ENCODE measurements around the gene DPYD. TPM values are rescaled to one million over a fixed set of nuclear protein-coding genes. Genes with fewer than 3 reads are reported as not detected.

Gene DPYD
- total and polyA plus RNA-seq, 7 donors = 2.5 to 7.3 (median 5.1) TPM

- no peak overlapping the region for H3K4me3 ChIP-seq
- no peaks in the 10 kb centered on the region for H3K27me3 ChIP-seq (ENCODE audit: insufficient read depth in 3 of 3, low read length in 2 of 3)
- no peaks in the 10 kb centered on the region for H3K9me3 ChIP-seq
- DNase-seq = no peak
- H3K4me1 ChIP-seq = peaks cover 13% of the 10 kb centered on the region
- H3K36me3 ChIP-seq (ENCODE audit: insufficient read depth in 1 of 2, low read depth in 1 of 2) = no peaks in the 10 kb centered on the region
- intact Hi-C loops (cut with DNase I) = no loop called here
- ATAC-seq = no peak
- no peak overlapping the region for H3K27ac ChIP-seq
- TF ChIP-seq CTCF (IDR thresholded peaks at IDR 0.05) = no peak
- WGBS, 3 donors = 25 to 45% (median 25%) methylated on average over 2 of the region's 2 CpGs
These were observed 133.6 kb downstream of the DPYD start for GRCh38 chr1:97787231-97787630.

GRCh38 chr1:97784661-97785060 is 136.2 kb downstream of the DPYD start:
- Histone ChIP-seq H3K4me1 (peaks cover 13% of the 10 kb centered on the region), H3K9me3 (no peaks in the 10 kb centered on the region), H3K27me3 (ENCODE audit: insufficient read depth in 3 of 3, low read length in 2 of 3) (no peaks in the 10 kb centered on the region), H3K27ac (no peak overlapping the region), H3K36me3 (ENCODE audit: insufficient read depth in 1 of 2, low read depth in 1 of 2) (no peaks in the 10 kb centered on the region), H3K4me3 (no peak overlapping the region)
- intact Hi-C loops (cut with DNase I) = no loop called here
- DNase-seq (no peak), ATAC-seq (no peak)
- TF ChIP-seq CTCF (IDR thresholded peaks at IDR 0.05) = no peak

- no peaks in the 10 kb centered on the region for H3K9me3 ChIP-seq
- H3K4me3 ChIP-seq = no peak overlapping the region
- no peak for ATAC-seq
- WGBS, 3 donors = 95 to 98% (median 95%) methylated on average over 2 of the region's 2 CpGs
- no peak overlapping the region for H3K27ac ChIP-seq
- no peak for TF ChIP-seq CTCF (IDR thresholded peaks at IDR 0.05)
- no peaks in the 10 kb centered on the region for H3K36me3 ChIP-seq (ENCODE audit: insufficient read depth in 1 of 2, low read depth in 1 of 2)
- intact Hi-C loops (cut with DNase I) = no loop called here
- H3K4me1 ChIP-seq = peaks cover 13% of the 10 kb centered on the region
- no peak for DNase-seq
- H3K27me3 ChIP-seq (ENCODE audit: insufficient read depth in 3 of 3, low read length in 2 of 3) = no peaks in the 10 kb centered on the region
These were observed 137.1 kb downstream of the DPYD start for GRCh38 chr1:97783751-97784150.

- Histone ChIP-seq H3K4me1 (peaks cover 6% of the 10 kb centered on the region), H3K36me3 (ENCODE audit: insufficient read depth in 1 of 2, low read depth in 1 of 2) (no peaks in the 10 kb centered on the region), H3K27me3 (ENCODE audit: insufficient read depth in 3 of 3, low read length in 2 of 3) (no peaks in the 10 kb centered on the region), H3K4me3 (no peak overlapping the region), H3K27ac (no peak overlapping the region), H3K9me3 (no peaks in the 10 kb centered on the region)
- no peak for ATAC-seq
- intact Hi-C loops (cut with DNase I) = no loop called here
- no peak for TF ChIP-seq CTCF (IDR thresholded peaks at IDR 0.05)
- DNase-seq = no peak
- 94 to 100% (median 95%) methylated on average over 4 of the region's 4 CpGs for WGBS, 3 donors
These were observed 139.0 kb downstream of the DPYD start for GRCh38 chr1:97781762-97782337.

- H3K36me3 ChIP-seq (ENCODE audit: insufficient read depth in 1 of 2, low read depth in 1 of 2) = no peaks in the 10 kb centered on the region
- intact Hi-C loops (cut with DNase I) = no loop called here
- H3K27ac ChIP-seq = no peak overlapping the region
- H3K4me1 ChIP-seq = no peaks in the 10 kb centered on the region
- H3K4me3 ChIP-seq = no peak overlapping the region
- no peaks in the 10 kb centered on the region for H3K27me3 ChIP-seq (ENCODE audit: insufficient read depth in 3 of 3, low read length in 2 of 3)
- no peaks in the 10 kb centered on the region for H3K9me3 ChIP-seq
- DNase-seq (no peak), ATAC-seq (no peak)
- no peak for TF ChIP-seq CTCF (IDR thresholded peaks at IDR 0.05)
- 86 to 90% (median 86%) methylated on average over 2 of the region's 2 CpGs for WGBS, 3 donors
These were observed 139.9 kb downstream of the DPYD start for GRCh38 chr1:97780884-97781283.

All from psoas muscle (tissue), 8 donors.